GM23338 (cell line): ENCODE results near the gene BFSP2. TPM values are rescaled to one million over a fixed set of nuclear protein-coding genes. Genes with fewer than 3 reads are reported as not detected.

Source experiments
- ATAC-seq: fragments of 200-7000 bp; cut with Tn5 transposase; 3 replicates; pipeline ENCODE4 v1.9.1; 2020
- DNase-seq: peaks from one replicate; pipeline ENCODE4 v3.0.0-alpha.2; 2015; ENCODE audit warnings: low spot score
- H2AFZ ChIP-seq: fragments of 200-600 bp; sonication (generic); 2 replicates; pipeline ENCODE4 v1.8.0; 2016; ENCODE audit warnings: antibody characterized with exemption, mild to moderate bottlenecking, moderate library complexity
- H3F3A ChIP-seq: fragments of 200-600 bp; sonication (generic); replicated peaks from 2 replicates; pipeline ENCODE4 v1.8.0; 2017; ENCODE audit warnings: antibody characterized with exemption, mixed run types, low read depth
- H3K27ac ChIP-seq: fragments of 200-600 bp; sonication (generic); 2 replicates; pipeline ENCODE4 v1.6.1; 2016; ENCODE audit warnings: low read depth
- H3K27me3 ChIP-seq: fragments of 200-600 bp; sonication (generic); 2 replicates; pipeline ENCODE4 v1.8.0; 2016; ENCODE audit warnings: mild to moderate bottlenecking, mixed run types, moderate library complexity; ENCODE audit not compliant: insufficient read depth
- H3K36me3 ChIP-seq: fragments of 200-600 bp; sonication (generic); 2 replicates; pipeline ENCODE4 v1.8.0; 2016; ENCODE audit warnings: mild to moderate bottlenecking; ENCODE audit not compliant: insufficient read depth
- H3K4me1 ChIP-seq: fragments of 200-600 bp; sonication (generic); 2 replicates; pipeline ENCODE4 v1.8.0; 2016; ENCODE audit warnings: mild to moderate bottlenecking, moderate library complexity; ENCODE audit not compliant: insufficient read depth
- H3K4me2 ChIP-seq: fragments of 200-600 bp; sonication (generic); 2 replicates; pipeline ENCODE4 v1.7.1; 2017; ENCODE audit warnings: mixed run types
- H3K4me3 ChIP-seq: fragments of 200-600 bp; sonication (generic); 2 replicates; pipeline ENCODE4 v1.6.1; 2016; ENCODE audit warnings: mixed run types
- H3K79me2 ChIP-seq: fragments of 200-600 bp; sonication (generic); replicated peaks from 2 replicates; pipeline ENCODE4 v1.8.0; 2017; ENCODE audit warnings: mild to moderate bottlenecking; ENCODE audit not compliant: insufficient read depth
- H3K9me2 ChIP-seq: fragments of 200-600 bp; sonication (generic); 2 replicates; pipeline ENCODE4 v1.8.0; 2017; ENCODE audit not compliant: insufficient read depth
- H4K20me1 ChIP-seq: fragments of 200-600 bp; sonication (generic); replicated peaks from 2 replicates; pipeline ENCODE4 v1.8.0; 2017; ENCODE audit warnings: mild to moderate bottlenecking; ENCODE audit not compliant: insufficient read depth
- H3K27ac Mint-ChIP-seq: 2 replicates; pipeline ENCODE4 v1.8.0; 2020; ENCODE audit warnings: inconsistent platforms, mild to moderate bottlenecking, moderate library complexity, mixed read lengths
- H3K27me3 Mint-ChIP-seq: 3 replicates; pipeline ENCODE4 v1.8.0; 2022; ENCODE audit warnings: low read depth, mild to moderate bottlenecking, moderate library complexity, mixed read lengths, inconsistent platforms; ENCODE audit not compliant: insufficient read depth, poor library complexity
- H3K36me3 Mint-ChIP-seq: 3 replicates; pipeline ENCODE4 v1.8.0; 2021; ENCODE audit warnings: low read depth, mild to moderate bottlenecking, inconsistent platforms, moderate library complexity, mixed read lengths
- H3K4me1 Mint-ChIP-seq: 3 replicates; pipeline ENCODE4 v1.8.0; 2020; ENCODE audit warnings: mild to moderate bottlenecking, inconsistent platforms, mixed read lengths
- H3K4me3 Mint-ChIP-seq: 3 replicates; pipeline ENCODE4 v1.8.0; 2021; ENCODE audit warnings: moderate library complexity, mild to moderate bottlenecking, inconsistent platforms, mixed read lengths
- H3K9me3 Mint-ChIP-seq: 3 replicates; pipeline ENCODE4 v1.8.0; 2020; ENCODE audit warnings: moderate library complexity, mild to moderate bottlenecking, inconsistent platforms, mixed read lengths
- CTCF ChIP-seq, 2 experiments: fragments of 200-600 bp in 1 of 2; sonication (generic) in 1 of 2; conservative IDR thresholded peaks; 2 replicates each; pipeline versions ENCODE4 v1.5.1 to v1.6.1; 2016 to 2017; ENCODE audit warnings: antibody characterized with exemption in 2 of 2, low read depth in 2 of 2, mild to moderate bottlenecking in 2 of 2, moderate library complexity in 1 of 2
- ETS1 ChIP-seq: IDR thresholded peaks from 2 replicates; pipeline ENCODE4 v1.6.1; 2016; ENCODE audit warnings: antibody characterized with exemption
- EZH2 ChIP-seq: fragments of 200-600 bp; sonication (generic); IDR thresholded peaks from one replicate; pipeline ENCODE4 v1.8.0; 2017; ENCODE audit warnings: antibody characterized with exemption, mild to moderate bottlenecking, low read depth; ENCODE audit not compliant: unreplicated experiment
- EZH2phosphoT487 ChIP-seq: fragments of 200-600 bp; sonication (generic); IDR thresholded peaks from one replicate; pipeline ENCODE4 v1.8.1; 2018; ENCODE audit warnings: antibody characterized with exemption; ENCODE audit not compliant: unreplicated experiment
- JUNB ChIP-seq: IDR thresholded peaks from one replicate; pipeline ENCODE4 v1.6.1; 2016; ENCODE audit warnings: antibody characterized with exemption; ENCODE audit not compliant: unreplicated experiment
- NANOG ChIP-seq: IDR thresholded peaks from 2 replicates; pipeline ENCODE4 v1.6.1; 2016; ENCODE audit warnings: antibody characterized with exemption, borderline replicate concordance
- REST ChIP-seq: IDR thresholded peaks from one replicate; pipeline ENCODE4 v1.6.1; 2018; ENCODE audit warnings: antibody characterized with exemption; ENCODE audit not compliant: unreplicated experiment
- STAT1 ChIP-seq: IDR thresholded peaks from one replicate; pipeline ENCODE4 v1.6.1; 2016; ENCODE audit warnings: antibody characterized with exemption; ENCODE audit not compliant: unreplicated experiment
- ZNF114 ChIP-seq: fragments of 250-450 bp; sonication (Bioruptor Pico); IDR thresholded peaks from 2 replicates; pipeline ENCODE4 v1.5.0; 2020; ENCODE audit warnings: mild to moderate bottlenecking, moderate library complexity
- ZNF331 ChIP-seq: fragments of 250-450 bp; sonication (Bioruptor Pico); IDR thresholded peaks from 2 replicates; pipeline ENCODE4 v1.5.0; 2020; ENCODE audit warnings: low read depth, mild to moderate bottlenecking, moderate library complexity
- polyA plus RNA-seq: library from polyadenylated mRNA; unstranded; fragments of >200 nt; fragmentation: Nextera tagmentation; extraction: Ambion mirVana; gene quantifications from 2 replicates; pipeline ENCODE4 v1.2.1, GENCODE V29; 2016
- total RNA-seq: library from RNA; depleted of rRNA; stranded (reverse); fragments of >200 nt; shearing (Covaris generic); gene quantifications from 2 replicates; pipeline ENCODE4 v1.2.3, GENCODE V29; 2014

The BFSP2 gene
- total and polyA plus RNA-seq, 2 experiments from 2014 or later, result not detected

GRCh38 chr3:133452641-133453319, 52.9 kb downstream of the BFSP2 start (continued):
- TF ChIP-seq ZNF114 (CRISPR knock-in tag) (no peak), JUNB (no peak), ZNF331 (CRISPR knock-in tag) (no peak), REST (no peak), EZH2phosphoT487 (no peak), NANOG (no peak), CTCF (conservative IDR thresholded peaks at IDR 0.05; ENCODE audit: low read depth in 2 of 2) (no peak), ETS1 (no peak), EZH2 (no peak), STAT1 (no peak)

GRCh38 chr3:133453383-133453782, 53.5 kb downstream of the BFSP2 start:
- H3K27me3 Mint-ChIP-seq, result no peaks in the 10 kb centered on the region
- peaks cover 19% of the 10 kb centered on the region for H3K4me1 Mint-ChIP-seq
- Histone ChIP-seq H3K27ac (no peak overlapping the region), H3K4me2 (no peak overlapping the region), H3F3A (no peaks in the 10 kb centered on the region), H3K4me3 (no peak overlapping the region), H3K9me2 (no peaks in the 10 kb centered on the region), H4K20me1 (no peaks in the 10 kb centered on the region), H3K79me2 (no peaks in the 10 kb centered on the region), H3K27me3 (no peaks in the 10 kb centered on the region), H2AFZ (no peak overlapping the region), H3K4me1 (no peaks in the 10 kb centered on the region), H3K36me3 (no peaks in the 10 kb centered on the region)
- ATAC-seq (no peak), DNase-seq (no peak)
- H3K36me3 Mint-ChIP-seq, result no peaks in the 10 kb centered on the region
- no peak overlapping the region for H3K4me3 Mint-ChIP-seq
- no peak overlapping the region for H3K27ac Mint-ChIP-seq
- no peaks in the 10 kb centered on the region for H3K9me3 Mint-ChIP-seq
- TF ChIP-seq JUNB, result no peak
- no peak for TF ChIP-seq REST
- TF ChIP-seq ZNF331 (CRISPR knock-in tag), result no peak
